Fibroblast of villous mesenchyme (primary cell): ENCODE results near the gene GRID2IP. TPM values are rescaled to one million over a fixed set of nuclear protein-coding genes. Genes with fewer than 3 reads are reported as not detected.
A peak's percentile ranks its signal among the peaks of the same experiment; 100 is the strongest.
"Not testable (repeated sequence)": the region's sequence is repeated elsewhere in the genome, so short reads cannot be mapped to it uniquely, and the experiment has no call there.

ENCODE experiments used
- DNase-seq: peaks from one replicate; pipeline ENCODE4 v3.0.0-alpha.2; 2010; ENCODE audit warnings: low read depth
- H3K4me3 ChIP-seq: 2 replicates; pipeline ENCODE4 v1.5.1; 2011; ENCODE audit warnings: low read depth, mild to moderate bottlenecking, low read length
- CTCF ChIP-seq: IDR thresholded peaks from 2 replicates; pipeline ENCODE4 v1.5.1; 2012; ENCODE audit warnings: low read depth, mild to moderate bottlenecking, low read length; ENCODE audit not compliant: insufficient read depth
- total RNA-seq: library from RNA; depleted of rRNA; stranded (reverse); fragments of >200 nt; gene quantifications from 2 replicates; pipeline ENCODE4 v1.2.3, GENCODE V29; 2012

GRID2IP gene
- total RNA-seq: not detected in 2 replicates

GRCh38 chr7:6551016-6551511 lies at the start of gene GRID2IP:
Gene GRID2IP (minus strand): TSS chr7:6551461. CDS start chr7:6551436, 25 bp downstream.
- no peak for TF ChIP-seq CTCF
- H3K4me3 ChIP-seq: no peak within 1 kb of the TSS
- no peak for DNase-seq

- no peak overlapping the region for H3K4me3 ChIP-seq
- DNase-seq: no peak
- TF ChIP-seq CTCF: no peak
Observed at GRCh38 chr7:6600093-6600492, 48.8 kb upstream of the GRID2IP start.

GRCh38 chr7:6590645-6591110 lies 39.4 kb upstream of the GRID2IP start:
- no peak for DNase-seq
- H3K4me3 ChIP-seq: peak overlapping the region; percentile 88
- no peak for TF ChIP-seq CTCF

- peak; percentile 46 for TF ChIP-seq CTCF
- peak; percentile 76 for DNase-seq
- H3K4me3 ChIP-seq: peak within 1 kb of the TSS; percentile 88
Observed at GRCh38 chr7:6589829-6590644, 38.8 kb upstream of the GRID2IP start, which contains the start of gene INTS15. Gene INTS15 (plus strand): TSS chr7:6590021. CDS start chr7:6590284, 263 bp downstream.

GRCh38 chr7:6589151-6589828 lies 38.0 kb upstream of the GRID2IP start:
- no peak for TF ChIP-seq CTCF
- H3K4me3 ChIP-seq: peak overlapping the region; percentile 36
- DNase-seq: no peak

- H3K4me3 ChIP-seq: no peak overlapping the region
- no peak for DNase-seq
- TF ChIP-seq CTCF: no peak
Observed at GRCh38 chr7:6588566-6588965, 37.3 kb upstream of the GRID2IP start.

GRCh38 chr7:6585746-6586432 lies 34.6 kb upstream of the GRID2IP start:
- DNase-seq, H3K4me3 ChIP-seq: not testable (repeated sequence)
